ENCODE results near the gene ADAM29.
"Not testable (repeated sequence)": the region's sequence is repeated elsewhere in the genome, so short reads cannot be mapped to it uniquely, and the experiment has no call there.

Gene ADAM29

GRCh38 chr4:174918058-174918457 is at the start of gene ADAM29:
TSS of gene ADAM29 (plus strand) at chr4:174918358. CDS start at chr4:174975526, 57,168 bp downstream.
- DNase-seq (ENCODE audit: low spot score) = no peak

DNA sequence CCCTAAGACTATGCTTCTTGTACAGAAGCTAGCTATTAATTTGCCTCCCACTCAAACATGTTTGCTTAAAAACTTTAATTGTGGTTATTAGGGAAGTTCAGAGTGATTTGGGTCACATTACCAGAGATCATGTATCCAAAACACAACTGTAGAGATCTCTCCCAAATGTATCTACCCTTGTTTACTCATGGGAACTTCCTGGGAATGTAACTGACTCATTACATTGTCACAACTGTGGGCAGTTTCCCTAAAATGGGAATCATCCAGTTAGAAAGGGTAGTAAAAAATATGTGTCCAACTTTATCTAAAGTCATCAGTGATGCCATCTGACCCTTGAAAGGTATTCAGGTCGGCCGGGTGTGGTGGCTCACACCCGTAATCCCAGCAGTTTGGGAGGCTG is 48.8 kb upstream of the ADAM29 start:
- no peak for DNase-seq (ENCODE audit: low spot score)

GRCh38 chr4:174870311-174870710 is 47.8 kb upstream of the ADAM29 start:
- no peak for DNase-seq (ENCODE audit: low spot score)

DNA sequence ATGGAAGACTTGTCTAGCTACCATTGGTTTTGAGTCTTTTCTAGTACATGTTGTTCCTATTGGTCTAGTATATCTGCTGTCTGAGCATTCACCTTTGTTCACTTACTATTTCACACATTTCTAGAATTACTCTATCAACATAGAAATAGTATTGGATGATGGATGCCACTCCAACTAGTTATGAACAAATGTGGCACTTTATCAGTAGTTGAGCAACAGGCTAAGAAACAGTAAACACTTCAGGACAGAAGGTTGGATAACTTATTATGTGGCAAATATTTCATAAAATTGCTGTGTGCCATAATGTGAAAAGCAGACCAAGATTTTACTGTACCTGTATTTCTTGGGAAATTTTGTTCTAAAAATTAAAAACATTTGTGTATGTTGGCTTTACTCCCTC is 46.8 kb upstream of the ADAM29 start:
- no peak for DNase-seq (ENCODE audit: low spot score)

DNA sequence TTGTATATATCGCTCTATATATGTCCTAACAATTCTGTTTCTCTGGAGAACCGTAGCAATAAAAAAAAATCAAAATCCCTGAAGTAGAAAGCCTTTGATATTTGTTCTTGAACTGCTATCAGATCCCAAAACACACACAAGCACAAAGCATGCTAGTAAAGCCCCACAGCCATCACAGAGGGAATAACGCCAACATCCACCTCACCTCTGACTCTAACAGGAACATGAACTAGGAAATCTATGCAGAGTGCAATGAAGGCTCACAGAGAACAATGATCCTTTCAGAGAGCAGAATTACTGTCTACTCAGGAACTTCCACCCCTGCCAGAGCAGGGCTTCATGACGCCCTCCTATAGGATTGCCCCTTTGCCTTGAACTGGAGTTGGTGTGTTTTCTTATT is 45.0 kb upstream of the ADAM29 start:
- not testable (repeated sequence) for DNase-seq (ENCODE audit: low spot score)

DNA sequence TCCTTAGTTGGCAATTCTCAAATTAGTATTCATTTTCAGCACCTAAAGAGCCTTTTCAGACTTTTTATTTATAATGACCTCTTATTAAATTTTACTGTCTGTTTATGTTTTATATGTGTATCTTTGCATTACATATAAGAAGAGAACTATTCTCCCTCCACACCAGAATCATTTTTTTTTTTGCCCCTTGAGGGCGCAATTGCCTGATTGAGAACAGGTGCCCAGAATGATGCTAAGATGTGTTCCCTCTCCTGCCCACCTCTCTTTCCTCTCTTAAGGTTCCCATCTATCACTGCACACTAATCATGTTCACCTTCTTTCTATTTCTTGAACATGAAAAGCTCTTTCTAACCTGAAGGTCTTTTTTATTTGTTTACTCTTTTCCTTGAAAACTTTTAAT is 44.2 kb upstream of the ADAM29 start:
- DNase-seq (ENCODE audit: low spot score) = no peak

- DNase-seq (ENCODE audit: low spot score) = no peak
These were observed 43.3 kb upstream of the ADAM29 start for GRCh38 chr4:174874898-174875297.

DNA sequence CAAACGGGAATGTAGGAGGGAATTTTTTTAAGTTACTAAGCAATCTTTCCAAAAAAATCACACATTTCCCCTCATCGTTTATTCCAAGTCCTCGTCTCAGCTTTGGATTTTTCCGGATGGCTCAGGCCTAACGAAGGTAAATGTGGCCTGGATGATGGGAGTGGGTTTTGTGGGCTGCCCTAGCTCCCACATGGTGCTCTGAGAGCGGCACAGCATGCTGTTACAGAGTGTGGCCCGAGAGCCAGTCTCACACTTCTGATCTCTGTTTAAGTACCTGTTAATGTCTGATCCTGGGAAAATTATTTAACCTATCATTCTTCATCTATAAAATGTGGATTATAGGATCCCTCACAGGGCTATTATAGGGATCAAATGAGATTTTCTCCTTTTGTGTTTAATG is 38.2 kb upstream of the ADAM29 start:
- no peak for DNase-seq (ENCODE audit: low spot score)

- no peak for DNase-seq (ENCODE audit: low spot score)
These were observed 35.7 kb upstream of the ADAM29 start for GRCh38 chr4:174882317-174882992.

DNA sequence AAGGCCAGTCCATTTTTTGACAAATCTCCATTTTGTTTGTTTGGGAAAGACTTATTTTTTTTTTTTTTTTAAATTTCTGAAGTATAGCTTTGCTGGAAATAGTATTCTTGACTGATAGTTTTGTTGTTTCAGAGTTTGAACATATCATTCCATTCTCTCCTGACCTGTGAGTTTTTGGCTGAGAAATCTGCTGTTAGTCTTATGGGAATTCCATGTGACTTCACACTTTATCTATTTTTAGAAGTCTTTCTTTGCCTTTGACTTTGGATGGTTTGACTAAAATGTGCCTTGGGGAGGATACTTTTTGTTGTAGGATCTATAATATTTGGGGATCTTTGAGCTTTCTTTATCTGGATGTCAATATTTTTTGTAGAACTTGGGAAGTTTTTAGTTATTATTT is 10.7 kb upstream of the ADAM29 start:
- DNase-seq (ENCODE audit: low spot score) = no peak

DNA sequence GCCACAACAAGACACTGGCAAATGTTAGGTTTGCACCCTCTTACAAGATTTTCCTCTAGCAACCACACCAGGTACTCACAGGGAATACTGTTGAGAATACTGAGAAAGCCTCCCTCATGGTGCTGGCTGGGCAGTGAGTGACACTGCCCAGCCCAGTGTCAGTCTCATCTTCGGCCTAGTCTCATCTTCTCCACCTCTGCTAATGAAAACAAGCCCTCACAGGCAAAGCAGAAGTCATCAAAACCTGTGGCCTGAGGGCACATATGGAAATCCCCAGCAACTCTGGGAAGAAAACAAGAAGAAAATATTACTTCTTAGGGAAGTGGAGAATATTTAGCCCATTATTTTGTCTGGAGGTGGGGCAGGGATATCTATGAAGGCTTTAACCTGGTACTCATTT is 7.9 kb upstream of the ADAM29 start:
- DNase-seq (ENCODE audit: low spot score) = no peak

DNA sequence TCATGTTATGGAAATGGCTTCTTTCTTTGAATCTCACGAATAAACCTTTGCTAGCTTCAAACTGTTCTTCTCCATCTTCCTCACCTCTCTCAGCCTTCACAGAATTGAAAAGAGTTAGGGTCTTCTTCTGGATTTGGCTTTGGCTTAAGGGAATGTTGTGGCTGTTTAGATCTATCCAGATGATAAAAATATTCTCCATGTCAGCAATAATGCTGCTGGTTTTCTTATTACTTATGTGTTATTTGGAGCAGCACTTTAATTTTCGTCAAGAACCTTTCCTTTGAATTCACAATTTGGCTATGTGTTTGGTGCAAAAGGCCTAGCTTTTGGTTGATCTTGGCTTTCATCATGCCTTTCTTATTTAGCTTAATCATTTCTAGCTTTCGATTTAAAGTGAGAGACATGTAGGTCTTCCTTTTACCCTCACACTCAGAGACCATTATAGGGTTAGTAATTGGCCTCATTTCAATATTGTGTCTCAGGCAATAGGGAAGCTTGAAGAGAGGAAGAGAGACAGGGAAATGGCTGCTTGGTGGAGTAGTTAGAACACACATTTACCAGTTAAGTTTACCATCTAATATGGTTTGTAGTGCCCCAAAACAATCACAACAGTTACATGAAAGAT is 5.1 kb upstream of the ADAM29 start:
- no peak for DNase-seq (ENCODE audit: low spot score)

GRCh38 chr4:174919886-174920423 is 1.8 kb downstream of the ADAM29 start:
- no peak for DNase-seq (ENCODE audit: low spot score)

DNA sequence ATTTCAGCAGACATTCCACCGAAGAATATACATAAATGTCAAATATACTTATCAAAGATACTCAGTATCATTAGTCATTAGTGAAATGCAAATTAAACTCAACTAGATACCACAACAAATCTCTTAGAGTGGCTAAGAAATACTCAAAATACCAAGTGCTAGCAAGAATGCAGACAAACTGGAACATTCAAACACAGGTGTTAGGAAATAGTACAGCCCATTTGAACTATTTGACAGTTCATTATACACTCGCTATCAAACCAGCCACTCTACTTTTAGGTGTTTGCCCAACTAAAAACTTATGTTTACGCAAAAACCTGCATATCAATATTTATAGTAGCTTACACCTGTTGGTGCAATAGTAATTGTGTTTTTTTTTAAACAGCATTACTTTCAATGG is 8.8 kb downstream of the ADAM29 start:
- no peak for DNase-seq (ENCODE audit: low spot score)

- DNase-seq (ENCODE audit: low spot score) = no peak
These were observed 10.0 kb downstream of the ADAM29 start for GRCh38 chr4:174928174-174928573.

- no peak for DNase-seq (ENCODE audit: low spot score)
These were observed 10.6 kb downstream of the ADAM29 start for GRCh38 chr4:174928575-174929253.

DNA sequence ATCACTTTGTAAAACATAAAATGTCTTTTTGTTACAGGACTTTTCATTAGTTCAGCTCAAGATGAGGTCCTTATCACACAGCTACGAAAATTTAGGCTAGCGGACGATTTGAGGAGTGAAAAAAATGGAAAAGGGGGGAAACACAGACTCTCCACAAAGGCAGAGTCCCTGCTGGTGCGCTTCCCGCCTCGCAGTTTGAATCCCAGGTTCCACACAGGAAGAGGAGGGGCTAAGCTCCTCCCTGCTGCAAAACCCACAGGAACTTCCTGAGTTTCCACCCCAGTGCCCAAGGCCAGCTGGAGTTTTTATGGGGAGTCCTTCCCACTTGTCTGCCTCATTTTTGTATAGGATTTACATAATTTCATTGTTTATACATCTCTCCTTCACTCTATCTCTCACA is 11.2 kb downstream of the ADAM29 start:
- DNase-seq (ENCODE audit: low spot score) = no peak

DNA sequence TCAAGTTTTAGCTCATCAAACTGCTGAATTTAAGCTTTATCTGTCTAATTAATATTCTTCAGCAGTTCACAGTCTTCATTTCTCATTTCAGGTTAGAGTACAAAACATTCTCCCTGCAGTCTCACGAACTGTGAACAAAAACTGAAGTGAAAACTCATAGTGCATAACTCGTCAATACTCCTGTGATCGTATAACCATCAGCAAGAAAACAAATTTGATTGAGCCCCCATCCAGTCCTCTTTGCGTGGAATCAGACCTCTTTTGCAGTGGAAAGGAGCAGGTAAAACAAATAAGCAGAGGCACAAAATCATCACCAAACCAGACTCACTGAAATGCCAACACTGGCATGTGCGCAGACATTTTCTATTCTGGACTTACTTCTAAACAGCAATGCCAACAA is 12.7 kb downstream of the ADAM29 start:
- DNase-seq (ENCODE audit: low spot score) = no peak

- DNase-seq (ENCODE audit: low spot score) = no peak
These were observed 14.9 kb downstream of the ADAM29 start for GRCh38 chr4:174933083-174933482.

GRCh38 chr4:174934360-174934759 is 16.2 kb downstream of the ADAM29 start:
- DNase-seq (ENCODE audit: low spot score) = no peak

GRCh38 chr4:174935607-174936006 is 17.4 kb downstream of the ADAM29 start:
- no peak for DNase-seq (ENCODE audit: low spot score)

DNA sequence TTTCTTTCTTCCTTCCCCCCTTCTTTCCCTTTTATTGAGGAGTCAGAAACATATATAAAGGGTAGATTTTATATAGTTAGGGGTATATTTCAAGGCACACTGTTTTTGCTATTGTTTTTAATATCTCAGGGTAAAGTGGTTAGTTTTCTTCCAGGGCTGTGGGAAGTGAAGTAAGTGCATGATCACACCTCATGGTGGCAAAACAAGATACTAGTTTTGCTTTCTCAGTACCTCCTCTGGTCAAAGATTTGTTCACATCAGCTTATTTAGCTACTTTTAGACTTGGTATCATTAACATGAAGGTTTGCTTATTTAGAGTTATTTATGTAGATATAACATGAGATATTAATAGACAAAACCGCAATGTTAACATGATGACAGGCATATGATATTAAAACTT is 21.8 kb downstream of the ADAM29 start:
- no peak for DNase-seq (ENCODE audit: low spot score)

GRCh38 chr4:174946246-174946645 is 28.1 kb downstream of the ADAM29 start:
- DNase-seq (ENCODE audit: low spot score) = no peak
